ENCODE results near the gene ENPP3. TPM values are rescaled to one million over a fixed set of nuclear protein-coding genes. Genes with fewer than 3 reads are reported as not detected.

Gene ENPP3
- total and polyA plus RNA-seq, 10 of the 15 experiments (the other 5 are each of a cell fraction or from before 2014, with no cell fraction given) = 0.01 TPM; not detected in 9

DNA sequence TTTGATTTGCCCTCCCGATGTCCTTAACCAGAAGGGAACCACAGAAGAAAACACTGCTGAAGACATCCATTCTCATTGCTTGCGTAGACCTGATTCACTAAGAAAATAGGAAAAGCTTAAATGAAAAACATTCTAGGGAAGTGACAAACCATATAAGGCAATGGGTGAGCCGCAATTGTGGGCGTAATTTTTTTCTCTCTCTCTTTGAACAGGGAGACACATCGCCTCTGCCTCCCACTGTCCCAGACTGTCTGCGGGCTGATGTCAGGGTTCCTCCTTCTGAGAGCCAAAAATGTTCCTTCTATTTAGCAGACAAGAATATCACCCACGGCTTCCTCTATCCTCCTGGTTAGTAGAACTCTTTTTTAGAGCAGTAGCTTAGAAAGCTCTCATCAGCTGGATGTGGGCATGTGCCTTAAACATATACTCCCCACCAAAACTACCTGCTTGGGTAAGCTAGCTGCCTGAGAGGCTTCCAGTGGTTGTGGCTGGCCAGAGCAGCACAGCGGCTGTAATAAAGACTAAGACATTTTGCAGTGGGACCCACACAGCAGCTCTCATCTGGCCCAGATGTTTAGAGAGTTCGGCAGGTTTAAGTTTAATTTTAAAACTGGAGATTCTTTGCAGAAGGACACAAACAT, 96.4 kb downstream of the ENPP3 start:
- CTCF ChIA-PET = no interaction called here
- no TSS peak for BruUV-seq (replicated peaks)

DNA sequence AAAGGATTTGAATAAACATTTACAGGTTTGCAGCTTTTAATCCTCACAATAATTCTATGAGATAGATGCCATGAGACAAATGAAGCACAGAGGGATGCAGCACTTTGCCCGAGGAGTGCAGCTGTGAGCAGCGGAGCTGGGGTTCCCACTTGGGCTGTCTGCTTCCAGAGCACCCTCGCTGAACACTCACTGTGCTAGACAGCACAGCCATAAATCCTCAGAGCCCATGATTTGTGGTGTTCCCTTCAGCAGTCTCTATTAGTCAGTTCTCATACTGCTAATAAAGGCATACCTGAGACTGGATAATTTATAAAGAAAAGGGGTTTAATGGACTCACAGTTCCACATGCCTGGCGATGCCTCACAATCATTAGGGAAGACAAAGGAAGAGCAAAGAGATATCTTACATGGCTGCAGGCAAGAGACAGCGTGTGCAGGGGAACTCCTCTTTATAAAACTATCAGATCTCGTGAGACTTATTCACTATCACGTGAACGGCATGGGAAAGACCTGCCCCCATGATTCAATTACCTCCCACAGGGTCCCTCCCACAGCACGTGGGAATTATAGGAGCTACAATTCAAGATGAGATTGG, 99.0 kb downstream of the ENPP3 start:
- 43% methylated on average over 9 of the region's 9 CpGs for WGBS (ENCODE audit: insufficient coverage, insufficient replicate concordance, low lambda C conversion rate, missing lambda C conversion rate)
- Histone ChIP-seq H3K4me2 (ENCODE audit: control insufficient read depth, insufficient read depth) (no peak overlapping the region), H3K9ac (ENCODE audit: control insufficient read depth, insufficient read depth, low read length) (no peak overlapping the region), H3K4me1 (ENCODE audit: control insufficient read depth, insufficient read depth, low read length) (no peaks in the 10 kb centered on the region), H3K79me2 (ENCODE audit: control insufficient read depth, insufficient read depth, low read length) (no peaks in the 10 kb centered on the region), H3K36me3 (ENCODE audit: control insufficient read depth in 2 of 2, insufficient read depth in 2 of 2, low read length in 1 of 2) (no peaks in the 10 kb centered on the region), H3K4me3 (no peak overlapping the region), H3K27ac (ENCODE audit: control insufficient read depth, insufficient read depth) (no peak overlapping the region), H4K20me1 (ENCODE audit: control insufficient read depth, insufficient read depth) (no peaks in the 10 kb centered on the region), H3K27me3 (replicated peaks in 1 of 2; ENCODE audit: control insufficient read depth in 2 of 2, insufficient read depth in 2 of 2, low read length in 1 of 2) (no peaks in the 10 kb centered on the region), H3K9me3 (replicated peaks; ENCODE audit: control insufficient read depth, insufficient read depth, low read length) (no peaks in the 10 kb centered on the region), H2AFZ (ENCODE audit: control insufficient read depth, low read depth, low read length) (no peak overlapping the region)
- no TSS peak for BruUV-seq (replicated peaks)
- ChIA-PET SMC1A (ENCODE audit: uncharacterized antibody, unreplicated experiment) (interaction anchor here (1.1 kb wide), 1 partner anchor 16 kb away, joined by 4 read pairs; no protein-coding TSS in a partner anchor), CTCF (no interaction called here), POLR2A (no interaction called here), RAD21 (ENCODE audit: unreplicated experiment) (no interaction called here)
- DNase-seq (ENCODE audit: low read depth, low spot score) (no peak), FAIRE-seq (no peak), ATAC-seq (no peak)
- intact Hi-C loops (cut with micrococcal nuclease; ENCODE audit: unreplicated experiment) = no loop called here
- in situ Hi-C loops (cut with MboI) = no loop called here
- TF ChIP-seq CUX1 (IDR thresholded peaks at IDR 0.05; ENCODE audit: insufficient replicate concordance, low read depth, low read length) (no peak), EED (IDR thresholded peaks at IDR 0.05; ENCODE audit: low read depth) (no peak), POU2F2 (IDR thresholded peaks at IDR 0.05; ENCODE audit: borderline replicate concordance, low read depth, low read length) (no peak)
- TF ChIP-seq, protein P1, sequence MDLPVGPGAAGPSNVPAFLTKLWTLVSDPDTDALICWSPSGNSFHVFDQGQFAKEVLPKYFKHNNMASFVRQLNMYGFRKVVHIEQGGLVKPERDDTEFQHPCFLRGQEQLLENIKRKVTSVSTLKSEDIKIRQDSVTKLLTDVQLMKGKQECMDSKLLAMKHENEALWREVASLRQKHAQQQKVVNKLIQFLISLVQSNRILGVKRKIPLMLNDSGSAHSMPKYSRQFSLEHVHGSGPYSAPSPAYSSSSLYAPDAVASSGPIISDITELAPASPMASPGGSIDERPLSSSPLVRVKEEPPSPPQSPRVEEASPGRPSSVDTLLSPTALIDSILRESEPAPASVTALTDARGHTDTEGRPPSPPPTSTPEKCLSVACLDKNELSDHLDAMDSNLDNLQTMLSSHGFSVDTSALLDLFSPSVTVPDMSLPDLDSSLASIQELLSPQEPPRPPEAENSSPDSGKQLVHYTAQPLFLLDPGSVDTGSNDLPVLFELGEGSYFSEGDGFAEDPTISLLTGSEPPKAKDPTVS (IDR thresholded peaks at IDR 0.05; ENCODE audit: low read depth, low read length) = no peak

More for the DNA sequence above, 96.4 kb downstream of the ENPP3 start:
- in situ Hi-C loops (cut with MboI) (no loop called here), intact Hi-C loops (cut with micrococcal nuclease; ENCODE audit: unreplicated experiment) (no loop called here)
- Histone ChIP-seq H2AFZ (ENCODE audit: control insufficient read depth, low read depth, low read length) (no peak overlapping the region), H3K4me3 (no peak overlapping the region), H3K36me3 (ENCODE audit: control insufficient read depth in 2 of 2, insufficient read depth in 2 of 2, low read length in 1 of 2) (no peaks in the 10 kb centered on the region), H4K20me1 (ENCODE audit: control insufficient read depth, insufficient read depth) (no peaks in the 10 kb centered on the region), H3K9ac (ENCODE audit: control insufficient read depth, insufficient read depth, low read length) (no peak overlapping the region), H3K4me1 (ENCODE audit: control insufficient read depth, insufficient read depth, low read length) (no peaks in the 10 kb centered on the region), H3K27me3 (replicated peaks in 1 of 2; ENCODE audit: control insufficient read depth in 2 of 2, insufficient read depth in 2 of 2, low read length in 1 of 2) (no peaks in the 10 kb centered on the region), H3K79me2 (ENCODE audit: control insufficient read depth, insufficient read depth, low read length) (no peaks in the 10 kb centered on the region), H3K4me2 (ENCODE audit: control insufficient read depth, insufficient read depth) (no peak overlapping the region), H3K9me3 (replicated peaks; ENCODE audit: control insufficient read depth, insufficient read depth, low read length) (no peaks in the 10 kb centered on the region), H3K27ac (ENCODE audit: control insufficient read depth, insufficient read depth) (no peak overlapping the region)
- no peak for FAIRE-seq
- no peak for TF ChIP-seq ZNF217 (IDR thresholded peaks at IDR 0.05)
- no peak for TF ChIP-seq BMI1 (IDR thresholded peaks at IDR 0.05; ENCODE audit: borderline replicate concordance)
- no peak for TF ChIP-seq CHD2 (IDR thresholded peaks at IDR 0.05; ENCODE audit: borderline replicate concordance, low read depth, low read length)
- SMC1A ChIA-PET (ENCODE audit: uncharacterized antibody, unreplicated experiment) = interaction anchor here (0.7 kb wide), 1 partner anchor 13 kb away, joined by 3 read pairs; no protein-coding TSS in a partner anchor
- POLR2A ChIA-PET = no interaction called here
- RAD21 ChIA-PET (ENCODE audit: unreplicated experiment) = no interaction called here
- 52% methylated on average over 9 of the region's 9 CpGs for WGBS (ENCODE audit: insufficient coverage, insufficient replicate concordance, low lambda C conversion rate, missing lambda C conversion rate)
- no peak for ATAC-seq
- no peak for DNase-seq (ENCODE audit: low read depth, low spot score)

Data from GM12878 (cell line).